Stimulated activated CD8-positive, alpha-beta memory T cell treated with anti-CD3 and anti-CD28 coated beads, Interleukin-15, amount 100 ng/mL, for 4 hours (primary cell): ENCODE results near the gene SLC41A3.
"Not testable (repeated sequence)": the region's sequence is repeated elsewhere in the genome, so short reads cannot be mapped to it uniquely, and the experiment has no call there.

Source experiments
- DNase-seq, 2 donors: peaks; one replicate each; pipeline ENCODE4 v3.0.0-alpha.2; 2020; ENCODE audit warnings: low read depth in 2 of 2

The SLC41A3 gene

DNA sequence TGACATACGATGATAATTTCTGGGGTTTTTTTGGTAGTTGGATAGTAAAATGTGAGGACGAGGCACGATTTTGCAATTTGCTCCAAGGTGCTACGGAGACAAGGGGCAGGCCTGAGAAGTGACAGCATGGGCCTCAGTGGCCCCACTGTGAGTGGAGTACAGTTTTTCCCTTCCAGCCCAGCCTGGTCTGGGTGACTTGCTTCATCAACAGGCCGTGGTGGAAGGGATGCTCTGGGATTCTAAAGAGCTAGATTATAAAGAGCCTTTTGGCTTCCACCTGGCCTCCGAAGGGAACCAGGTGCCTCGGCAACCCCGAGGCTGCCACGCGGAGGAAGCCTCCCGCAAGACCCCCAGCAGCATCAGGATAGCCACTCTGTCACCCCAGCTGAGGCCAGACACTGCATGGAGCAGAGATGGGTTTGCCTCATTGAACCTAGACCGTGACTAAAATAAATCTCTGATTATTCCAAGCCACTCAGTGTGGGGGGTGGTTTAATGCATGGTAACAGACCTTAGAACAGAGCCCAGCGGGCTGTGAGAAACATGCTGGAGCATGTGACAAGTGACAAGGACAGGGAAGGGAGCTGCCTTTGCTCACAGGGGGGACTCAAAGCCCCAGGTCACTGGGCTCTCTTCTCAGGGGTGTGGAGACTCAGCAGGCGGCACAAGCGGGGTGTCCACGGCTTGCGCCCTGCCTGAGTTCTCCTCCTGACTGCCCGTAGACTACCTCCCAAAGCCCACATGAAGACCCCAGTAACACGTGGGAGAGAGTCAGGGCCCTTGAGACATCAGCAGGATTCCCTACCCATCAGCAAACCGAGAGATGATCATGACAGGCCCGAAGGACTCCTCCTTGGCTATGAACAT is 22.6 kb upstream of the SLC41A3 start:
- DNase-seq, result no peak

DNA sequence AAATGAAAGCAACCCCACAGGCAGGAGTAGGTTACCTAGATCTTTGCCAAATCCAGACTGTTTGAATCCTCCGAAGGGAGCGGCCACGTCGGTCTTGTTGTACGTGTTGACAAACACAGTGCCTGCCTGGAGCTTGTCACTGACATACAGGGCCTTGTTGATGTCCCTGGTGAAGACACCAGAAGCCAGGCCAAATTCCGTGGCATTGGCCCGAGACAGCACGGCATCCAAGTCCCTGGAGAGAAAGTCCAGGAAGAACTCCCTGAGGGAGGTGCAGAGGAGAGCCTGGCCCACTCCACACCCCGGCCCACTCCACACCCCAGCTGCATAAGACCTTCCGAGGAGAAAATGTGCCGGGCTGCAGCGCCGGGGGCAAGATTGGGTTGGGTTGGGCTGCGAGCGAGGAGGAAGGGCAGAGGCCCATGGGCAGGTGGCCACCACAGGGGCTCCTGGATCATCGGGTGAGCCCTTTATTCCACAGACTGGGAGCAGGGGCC is 21.8 kb upstream of the SLC41A3 start:
- no peak for DNase-seq

DNA sequence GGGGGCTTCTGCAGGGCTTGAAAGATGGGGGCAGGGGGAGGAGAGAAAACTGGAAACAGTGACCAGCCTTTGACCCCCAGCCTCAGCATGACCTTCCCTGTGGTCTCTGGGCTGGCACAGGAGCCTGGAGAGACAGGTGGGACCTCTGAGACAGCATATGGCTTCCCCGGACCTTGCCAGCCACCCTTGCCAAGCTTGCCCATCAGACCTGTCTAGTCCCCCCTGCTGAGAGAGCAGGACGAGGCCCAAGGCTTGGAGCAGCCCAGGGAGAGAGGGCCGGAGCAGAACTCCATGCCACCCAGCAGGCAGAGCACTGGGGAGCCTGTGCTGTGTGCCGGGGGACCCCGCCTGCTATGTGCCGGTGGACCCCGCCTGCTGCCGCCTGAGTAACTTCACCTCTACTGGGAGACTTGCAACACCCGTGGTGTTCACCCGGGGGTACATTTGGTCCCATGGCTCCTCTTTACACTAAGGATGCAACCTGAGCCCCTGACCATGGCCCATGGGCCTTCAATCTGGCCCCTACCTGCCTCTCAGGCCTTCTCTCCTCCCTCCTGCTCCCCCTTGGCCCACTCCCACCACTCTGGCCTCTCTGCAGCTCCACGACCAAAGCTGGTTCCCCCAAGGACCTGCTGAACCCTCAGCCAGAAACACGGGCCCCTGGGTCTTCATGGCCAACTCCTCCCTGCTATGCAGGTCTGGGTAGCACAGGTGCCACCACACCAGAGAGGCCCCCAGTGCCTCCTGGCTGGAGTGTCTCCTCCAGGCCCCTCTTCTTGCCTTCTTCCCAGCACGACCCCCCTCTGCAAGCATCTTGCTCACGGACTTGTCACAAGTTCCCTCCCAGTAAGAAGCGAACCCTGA is 21.1 kb upstream of the SLC41A3 start:
- DNase-seq, result no peak

DNA sequence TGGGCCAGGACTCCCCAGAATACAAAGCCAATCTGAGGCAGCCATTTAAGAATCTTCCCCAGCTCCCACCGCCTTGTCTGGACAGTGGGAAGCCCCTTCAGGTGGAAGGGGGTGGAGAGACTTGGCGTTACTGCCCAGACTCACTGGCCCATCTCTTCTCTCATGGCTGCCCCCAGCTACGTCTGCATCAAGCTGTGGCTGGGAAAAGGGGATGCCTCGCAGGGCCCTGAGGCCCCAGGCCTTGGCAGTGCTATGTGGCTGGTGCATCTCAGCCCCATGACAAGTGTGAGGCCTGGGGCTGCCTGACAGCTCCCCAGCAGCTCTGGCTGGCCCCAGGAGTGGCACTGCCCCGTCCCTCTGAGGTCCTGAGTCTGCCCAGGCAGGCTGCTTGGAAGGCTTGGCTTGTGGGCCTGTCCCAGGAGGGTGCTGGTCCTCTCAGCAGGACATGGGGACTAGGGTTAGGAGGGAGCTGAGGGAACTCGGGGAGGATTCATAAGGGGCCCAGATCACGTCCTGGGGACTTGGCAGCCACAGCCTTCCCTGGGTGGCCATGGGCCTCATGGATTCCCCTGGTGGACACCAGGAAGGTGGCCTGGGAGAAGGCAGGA is 20.2 kb upstream of the SLC41A3 start:
- no peak for DNase-seq

DNA sequence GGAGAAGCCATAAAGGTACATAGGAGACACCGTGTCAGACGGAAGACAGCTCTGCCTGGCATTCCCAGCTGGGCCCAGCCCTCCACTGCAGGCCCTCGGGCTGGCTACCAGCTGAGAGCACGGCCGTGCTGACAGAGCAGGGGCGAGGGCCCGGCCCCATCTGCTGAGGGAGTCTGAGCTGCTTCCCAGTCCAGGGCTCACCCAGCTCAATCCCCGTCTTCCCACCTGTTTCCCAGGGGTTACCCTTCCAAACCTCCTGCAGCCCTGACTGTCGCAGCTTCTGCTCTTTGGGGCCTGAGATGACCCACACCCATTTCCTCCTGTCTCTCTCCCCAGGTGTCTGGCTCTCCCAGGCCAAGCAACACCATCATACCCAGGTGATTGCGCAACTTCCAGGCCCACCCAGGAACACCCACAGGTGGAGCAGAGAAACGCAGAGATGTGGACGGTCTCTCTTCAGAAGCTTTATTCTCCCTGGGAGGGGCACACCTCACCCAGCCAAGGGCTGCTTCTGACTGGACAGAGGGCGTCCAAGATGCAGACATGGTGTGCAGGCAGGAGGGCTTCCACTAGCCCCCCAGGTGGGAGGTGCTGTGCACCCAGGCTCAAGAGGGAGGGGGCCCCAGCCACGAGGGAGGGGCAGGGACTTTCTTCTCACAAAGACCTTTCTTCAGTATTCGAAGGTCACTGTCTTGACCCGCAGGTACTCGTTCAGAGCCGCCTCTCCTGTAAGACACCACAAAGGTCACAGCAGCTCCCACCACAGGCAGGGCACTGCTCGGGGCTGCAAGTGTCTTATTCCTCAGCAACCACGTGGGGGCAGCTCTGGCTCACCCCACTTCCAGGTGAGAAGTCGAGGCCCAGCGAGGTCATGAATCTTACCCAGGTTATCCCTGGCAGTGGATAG is 19.4 kb upstream of the SLC41A3 start:
- DNase-seq, result no peak

DNA sequence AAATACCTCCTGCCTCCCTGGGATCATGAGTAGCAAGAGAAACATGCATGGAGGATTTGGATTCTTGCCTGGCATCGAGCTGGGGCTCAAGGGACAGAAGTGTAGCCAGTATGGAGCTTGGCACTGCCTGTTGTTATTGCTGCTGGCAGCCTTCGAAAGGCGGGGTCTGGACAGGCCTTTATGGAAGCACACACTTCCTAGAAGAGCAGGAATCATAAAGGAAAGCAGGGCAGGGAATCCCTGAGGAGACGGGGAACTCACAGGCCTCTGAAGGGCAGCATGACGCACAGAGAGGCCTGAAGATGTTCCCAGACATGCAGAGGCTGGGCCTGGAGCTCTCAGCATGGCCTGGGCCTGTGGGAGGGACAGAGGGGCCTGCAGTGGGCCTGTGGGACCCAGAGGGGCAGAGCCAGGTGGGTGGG is 18.6 kb upstream of the SLC41A3 start:
- DNase-seq, result no peak

DNA sequence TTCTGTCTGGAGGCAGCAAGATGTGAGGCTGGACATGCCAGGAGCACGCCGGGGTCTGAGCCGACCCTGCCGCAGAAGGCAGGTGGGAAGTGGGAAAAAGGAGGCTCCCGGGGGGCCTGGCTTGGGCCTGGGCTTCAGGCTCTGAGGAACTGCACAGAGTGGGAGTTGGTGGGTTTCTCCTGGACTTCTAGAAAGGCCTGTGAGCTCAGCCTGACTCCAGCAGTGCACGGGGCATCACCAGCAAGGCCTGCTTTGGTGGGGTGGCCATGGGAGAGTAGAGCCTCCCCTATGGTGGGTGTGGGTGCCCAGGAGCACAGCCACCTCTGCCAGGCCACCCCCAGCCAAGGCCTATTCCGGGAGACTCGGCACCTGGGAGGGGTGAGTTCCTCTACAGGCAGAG is 18.1 kb upstream of the SLC41A3 start:
- DNase-seq, result no peak

DNA sequence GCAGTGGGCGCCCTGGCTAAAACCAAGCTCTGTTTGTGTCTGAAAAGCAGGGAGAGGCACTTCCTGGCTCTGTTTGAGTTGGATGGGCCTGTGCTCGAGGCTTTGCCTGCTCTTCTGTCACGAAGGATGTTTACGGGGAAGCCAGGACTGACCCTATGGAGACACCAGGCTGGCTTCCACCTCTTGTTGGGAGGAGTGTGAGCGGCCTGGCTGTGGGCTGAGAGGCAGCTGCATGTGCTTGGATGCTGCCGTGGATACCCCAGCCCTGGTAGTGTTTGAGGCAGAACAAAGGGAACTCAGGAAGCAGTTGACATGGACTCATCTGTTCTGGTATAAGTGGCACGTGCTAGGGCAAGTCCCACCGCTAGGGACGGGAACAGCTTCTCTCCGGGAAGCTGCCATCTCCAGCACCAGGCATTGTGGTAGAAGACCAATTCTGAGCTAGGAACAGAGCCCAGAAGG is 17.6 kb upstream of the SLC41A3 start:
- no peak for DNase-seq

DNA sequence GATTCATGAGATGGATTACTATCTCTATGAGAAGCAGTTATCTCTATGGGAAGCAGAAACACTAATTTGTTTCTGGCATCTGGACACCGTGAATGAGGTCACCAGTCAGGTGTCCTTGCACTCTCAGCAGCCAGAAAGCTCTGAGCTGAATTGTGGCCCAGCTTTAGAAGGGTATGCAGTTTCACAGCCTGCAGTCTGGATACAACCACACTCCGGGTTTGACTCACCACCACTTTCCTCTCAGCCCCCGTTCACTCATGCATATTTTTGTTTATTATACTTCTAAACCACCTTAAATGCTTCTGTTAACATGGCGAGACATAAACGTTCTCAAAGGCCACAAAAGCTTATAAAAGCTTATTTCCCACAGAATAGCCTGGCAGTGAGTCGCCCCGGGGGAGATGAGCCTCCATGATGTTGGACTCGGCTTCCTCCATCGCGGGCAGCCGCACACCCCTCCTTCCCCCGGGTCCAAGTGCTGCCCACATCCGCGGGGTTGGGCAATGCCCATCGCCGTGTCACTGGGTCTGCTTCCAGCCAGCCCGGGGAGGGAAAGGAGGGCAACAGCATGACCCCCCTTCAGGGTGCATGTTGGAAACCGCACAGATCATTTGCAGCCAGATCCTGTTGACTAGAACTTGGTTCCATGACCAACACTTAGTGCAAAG is 16.8 kb upstream of the SLC41A3 start:
- DNase-seq, result no peak

DNA sequence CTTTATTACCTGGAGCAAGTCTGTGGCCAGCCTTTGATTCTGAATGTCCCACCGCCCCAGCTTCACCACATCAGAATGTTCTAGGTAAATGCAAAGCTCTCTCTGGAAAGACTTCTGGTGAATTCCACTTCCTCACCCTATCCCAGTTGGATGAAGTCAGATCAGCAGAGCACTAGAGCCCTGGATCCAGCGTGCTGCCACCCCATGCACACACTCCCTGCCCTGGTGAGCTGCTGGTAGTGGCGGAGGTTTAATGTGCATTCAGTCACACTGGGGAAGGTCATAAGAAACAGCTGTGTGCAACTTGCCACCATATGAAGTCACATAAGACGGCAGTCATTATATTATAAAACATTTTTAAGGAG is 16.3 kb upstream of the SLC41A3 start:
- DNase-seq, result no peak

DNA sequence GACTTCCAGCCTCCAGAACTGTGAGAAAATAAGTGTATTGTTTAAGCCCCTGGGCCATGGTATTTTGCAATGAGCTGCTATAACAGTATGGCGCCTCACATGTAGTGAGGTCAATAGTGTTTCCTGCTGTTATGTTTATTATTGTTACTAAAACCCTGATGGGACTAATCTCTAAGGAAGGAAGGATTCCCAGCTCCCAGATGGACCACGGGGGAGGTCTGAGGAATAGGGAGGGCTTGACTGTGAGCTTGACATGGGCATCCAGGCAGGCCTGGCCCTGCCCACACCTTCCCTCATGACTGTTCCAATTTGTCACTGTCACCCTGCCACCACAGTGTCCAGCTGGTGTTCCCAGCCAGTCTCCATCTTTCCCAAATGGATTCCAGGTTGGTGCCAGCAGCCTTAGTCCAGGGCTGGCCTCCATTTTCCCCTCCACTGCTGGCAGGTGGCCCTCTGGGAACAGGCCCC is 14.5 kb upstream of the SLC41A3 start:
- no peak for DNase-seq

DNA sequence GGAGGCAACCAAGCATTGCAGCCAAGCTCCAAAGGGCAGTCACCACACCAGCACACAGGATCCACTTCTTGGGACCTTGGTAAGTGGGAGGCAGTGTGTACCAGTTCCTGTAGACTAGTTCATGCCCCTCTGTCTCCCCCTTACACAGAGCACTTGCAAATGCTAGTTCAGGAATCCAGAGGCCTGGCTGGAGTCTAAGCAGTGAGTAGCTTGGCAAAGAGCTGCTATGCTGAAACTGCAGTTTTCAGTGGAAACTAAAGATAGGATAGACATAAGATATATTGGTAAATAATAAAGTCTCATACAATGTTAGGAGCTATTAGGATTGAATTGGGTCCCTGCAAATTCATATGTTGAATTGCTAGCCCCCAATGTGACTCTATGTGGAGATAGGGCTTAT is 13.9 kb upstream of the SLC41A3 start:
- no peak for DNase-seq

DNA sequence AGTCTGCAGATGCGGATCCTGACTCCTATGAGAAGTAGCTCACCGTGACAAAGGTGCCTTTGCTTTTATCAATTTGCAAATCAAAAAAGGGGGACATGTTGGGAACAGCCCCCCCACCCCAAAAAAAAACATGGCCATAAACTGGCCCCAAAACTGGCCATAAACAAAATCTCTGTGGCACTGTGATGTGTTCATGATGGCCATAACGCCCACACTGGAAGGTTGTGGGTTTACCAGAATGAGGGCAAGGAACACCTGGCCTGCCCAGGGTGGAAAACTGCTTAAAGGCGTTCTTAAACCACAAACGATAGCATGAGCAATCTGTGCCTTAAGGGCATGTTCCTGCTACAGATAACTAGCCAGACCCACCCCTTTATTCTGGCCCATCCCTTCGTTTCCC is 12.3 kb upstream of the SLC41A3 start:
- not testable (repeated sequence) for DNase-seq

DNA sequence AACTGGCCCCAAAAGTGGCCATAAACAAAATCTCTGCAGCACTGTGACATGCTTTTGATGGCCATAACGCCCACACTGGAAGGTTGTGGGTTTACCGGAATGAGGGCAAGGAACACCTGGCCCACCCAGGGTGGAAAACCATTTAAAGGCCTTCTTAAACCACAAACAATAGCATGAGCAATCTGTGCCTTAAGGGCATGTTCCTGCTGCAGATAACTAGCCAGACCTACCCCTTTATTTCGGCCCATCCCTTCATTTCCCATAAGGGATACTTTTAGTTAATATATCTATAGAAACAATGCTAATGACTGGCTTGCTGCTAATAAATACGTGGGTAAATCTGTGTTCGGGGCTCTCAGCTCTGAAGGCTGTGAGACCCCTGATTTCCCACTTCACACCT is 8.2 kb upstream of the SLC41A3 start:
- DNase-seq, result not testable (repeated sequence)

DNA sequence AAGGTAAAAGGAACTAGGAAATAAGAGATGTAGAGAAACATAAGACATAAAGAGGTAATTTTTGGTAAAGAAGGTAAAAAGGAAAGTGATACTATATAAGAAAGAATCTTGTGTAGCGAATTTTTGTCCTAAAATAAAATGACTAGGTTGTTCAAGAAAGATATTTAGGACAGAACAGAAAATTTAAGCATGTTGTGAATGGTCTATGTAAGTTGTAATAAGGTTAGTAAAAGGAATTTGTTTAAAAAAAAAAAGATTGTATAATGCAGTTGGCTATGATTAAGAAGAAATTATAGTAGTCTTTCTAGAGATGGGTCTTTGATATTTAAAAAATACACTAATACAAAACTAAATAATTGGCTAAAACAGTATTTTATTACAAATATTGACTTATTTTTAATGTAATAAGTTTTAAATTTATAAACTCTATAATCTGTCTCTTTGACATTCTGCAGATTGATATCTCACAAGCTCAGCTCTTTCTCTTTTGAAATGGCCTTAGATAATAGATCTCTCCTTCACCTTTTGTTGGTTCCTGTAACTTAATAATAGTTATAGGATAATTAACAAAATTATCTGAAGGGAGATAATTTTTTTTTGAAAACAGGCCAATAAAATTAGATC is 3.7 kb upstream of the SLC41A3 start:
- DNase-seq, result no peak

DNA sequence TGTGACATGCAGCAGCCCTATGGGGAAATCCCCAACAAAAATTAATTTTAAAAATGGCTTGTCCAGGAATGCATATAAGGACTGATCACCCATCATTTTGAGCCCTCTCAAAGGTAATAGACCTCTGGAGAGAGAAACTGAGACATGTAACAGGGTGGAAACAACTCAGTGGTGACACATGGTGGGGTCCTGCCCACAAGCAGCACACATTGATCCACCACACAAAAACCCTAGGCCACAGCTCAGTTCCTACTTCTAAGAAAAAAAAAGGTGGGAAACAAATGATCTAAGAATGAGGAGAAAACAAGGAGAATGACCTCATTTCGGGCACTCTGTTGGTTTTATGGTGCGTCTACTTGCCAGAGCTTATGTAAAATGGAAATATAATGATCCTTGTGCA is 1.9 kb upstream of the SLC41A3 start:
- DNase-seq, result no peak

DNA sequence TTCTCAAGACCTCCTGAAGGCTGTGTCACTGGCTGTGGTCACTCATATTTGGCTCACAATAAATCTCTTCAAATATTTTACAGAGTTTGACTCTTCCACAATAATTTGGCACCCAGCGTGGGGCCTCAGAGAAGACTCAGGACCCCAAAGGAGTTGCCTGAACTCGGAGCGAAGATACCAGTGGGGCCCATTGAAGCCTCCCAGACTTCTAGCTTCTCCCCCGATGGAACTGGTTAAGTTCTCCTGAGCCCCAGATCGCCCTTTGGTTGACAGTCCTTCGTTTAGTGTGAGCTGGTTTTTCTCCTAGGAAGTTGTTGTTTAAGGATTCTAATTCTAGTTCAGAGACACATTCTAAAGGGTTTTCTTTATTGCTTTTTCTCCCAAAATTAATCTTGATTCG is 1.4 kb upstream of the SLC41A3 start:
- no peak for DNase-seq

DNA sequence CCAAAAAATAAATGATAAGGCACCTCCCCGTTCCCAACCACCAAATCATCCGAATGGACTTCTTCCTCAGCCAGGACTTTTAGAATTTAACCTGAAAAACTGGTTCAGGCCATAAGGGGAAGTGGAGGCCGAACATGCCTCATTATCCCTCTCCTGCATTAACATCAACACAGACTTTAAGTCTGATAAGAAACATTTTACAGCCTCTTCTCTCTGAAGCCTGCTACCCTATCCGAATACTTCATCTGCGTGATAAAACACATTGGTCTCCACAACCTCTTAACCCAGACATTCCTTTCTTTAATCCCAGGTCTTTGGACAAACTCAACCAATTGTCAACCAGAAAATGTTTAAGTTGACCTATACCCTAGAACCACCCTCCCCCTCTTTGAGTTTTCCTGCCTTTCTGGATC is 850 bp upstream of the SLC41A3 start:
- no peak for DNase-seq

DNA sequence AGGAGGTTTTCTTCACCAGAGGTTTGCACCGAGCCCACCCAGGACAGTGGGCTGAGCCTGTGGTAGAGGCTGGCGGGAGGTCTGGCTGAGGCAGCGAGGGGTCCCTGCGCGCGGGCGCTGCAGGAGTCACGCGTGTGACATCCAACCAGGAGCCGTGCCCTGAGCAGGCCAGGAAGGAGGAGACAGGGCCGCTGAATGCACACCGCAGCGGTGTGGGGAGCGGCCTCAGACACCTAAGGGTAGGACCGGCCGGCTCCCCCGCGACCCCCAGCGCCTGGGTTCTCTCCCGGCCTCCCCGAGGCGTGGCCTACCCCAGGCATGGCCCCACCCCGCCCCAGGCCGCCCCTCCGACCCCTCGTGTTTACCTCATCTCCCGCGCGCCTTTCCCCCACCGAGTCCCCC is 412 bp downstream of the SLC41A3 start:
- DNase-seq, result no peak

DNA sequence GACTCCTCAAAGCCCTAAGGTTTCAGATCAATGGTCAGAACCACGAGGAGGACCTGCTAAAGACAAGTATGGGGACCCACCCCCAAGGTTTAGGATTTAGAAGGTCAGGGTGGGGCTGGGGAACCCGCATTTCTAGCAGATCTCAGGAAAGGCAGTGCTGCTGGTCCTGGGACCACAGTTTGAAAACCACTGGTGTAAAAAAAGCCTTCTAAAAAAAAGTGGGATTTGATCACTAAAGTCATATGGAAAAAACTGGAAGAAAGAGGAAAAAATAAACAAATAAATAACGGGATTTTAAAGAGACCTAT is 832 bp downstream of the SLC41A3 start:
- no peak for DNase-seq
